Measurements from ENCODE around the gene RPL36.

DNA sequence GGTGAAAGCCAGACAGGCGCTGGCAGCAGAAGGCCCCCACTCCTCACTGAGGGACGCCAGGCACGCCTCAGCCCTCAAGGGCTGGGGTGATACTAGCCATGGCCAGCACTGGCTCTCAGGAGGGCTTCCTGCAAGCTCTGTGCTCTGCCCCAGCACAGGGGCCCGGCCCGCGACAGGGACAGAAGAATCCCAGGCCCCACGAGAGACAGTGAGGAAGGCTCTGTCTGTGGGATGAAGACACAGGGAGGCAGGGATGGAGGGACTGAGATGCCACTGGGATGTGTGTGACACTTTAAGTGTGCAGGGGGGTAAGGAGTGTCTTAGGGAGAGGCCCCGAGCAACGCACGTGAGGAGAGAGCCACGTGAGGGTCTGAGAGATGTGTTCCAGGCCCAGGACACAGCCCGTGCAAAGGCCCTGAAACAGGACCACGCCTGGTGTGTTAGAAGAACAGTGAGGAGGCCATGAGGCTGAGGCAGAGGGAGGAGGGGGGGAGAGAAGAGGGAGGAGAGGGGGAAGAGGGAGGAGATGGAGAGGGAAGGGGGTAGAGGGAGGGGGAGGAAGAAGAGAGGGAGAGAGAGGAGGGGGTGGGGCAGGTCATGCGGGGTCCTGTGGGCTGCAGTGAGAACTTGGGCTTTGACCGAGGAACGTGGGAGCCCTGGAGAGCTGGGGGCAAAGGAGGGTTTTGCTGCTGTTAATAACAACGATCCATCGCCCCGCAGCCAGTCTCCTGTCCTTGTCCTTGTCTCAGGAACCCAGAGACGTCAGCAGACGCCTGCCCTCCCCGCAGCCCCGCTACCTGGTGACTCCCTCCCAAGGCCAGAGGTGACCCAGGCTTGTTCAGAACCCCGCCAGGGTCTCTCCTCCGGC lies 7.2 kb downstream of the RPL36 start:
- TF ChIP-seq, protein P1, sequence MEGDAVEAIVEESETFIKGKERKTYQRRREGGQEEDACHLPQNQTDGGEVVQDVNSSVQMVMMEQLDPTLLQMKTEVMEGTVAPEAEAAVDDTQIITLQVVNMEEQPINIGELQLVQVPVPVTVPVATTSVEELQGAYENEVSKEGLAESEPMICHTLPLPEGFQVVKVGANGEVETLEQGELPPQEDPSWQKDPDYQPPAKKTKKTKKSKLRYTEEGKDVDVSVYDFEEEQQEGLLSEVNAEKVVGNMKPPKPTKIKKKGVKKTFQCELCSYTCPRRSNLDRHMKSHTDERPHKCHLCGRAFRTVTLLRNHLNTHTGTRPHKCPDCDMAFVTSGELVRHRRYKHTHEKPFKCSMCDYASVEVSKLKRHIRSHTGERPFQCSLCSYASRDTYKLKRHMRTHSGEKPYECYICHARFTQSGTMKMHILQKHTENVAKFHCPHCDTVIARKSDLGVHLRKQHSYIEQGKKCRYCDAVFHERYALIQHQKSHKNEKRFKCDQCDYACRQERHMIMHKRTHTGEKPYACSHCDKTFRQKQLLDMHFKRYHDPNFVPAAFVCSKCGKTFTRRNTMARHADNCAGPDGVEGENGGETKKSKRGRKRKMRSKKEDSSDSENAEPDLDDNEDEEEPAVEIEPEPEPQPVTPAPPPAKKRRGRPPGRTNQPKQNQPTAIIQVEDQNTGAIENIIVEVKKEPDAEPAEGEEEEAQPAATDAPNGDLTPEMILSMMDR (conservative IDR thresholded peaks at IDR 0.05; ENCODE audit: low read length): no peak
- TF ChIP-seq EZH2phosphoT487 (IDR thresholded peaks at IDR 0.05; ENCODE audit: borderline replicate concordance): no peak

Measured in Loucy (cell line).